CD8-positive, alpha-beta memory T cell (primary cell): ENCODE data around the gene CYP39A1. TPM values are rescaled to one million over a fixed set of nuclear protein-coding genes. Genes with fewer than 3 reads are reported as not detected.
"Not testable (repeated sequence)": the region's sequence is repeated elsewhere in the genome, so short reads cannot be mapped to it uniquely, and the experiment has no call there.

Experiments used
- CTCF ChIA-PET: fragments of 350-600 bp; sonication (Branson Sonifier 250); formaldehyde crosslinking; loops from one replicate; lab custom pipeline; 2021; ENCODE audit warnings: antibody characterized with exemption; lab: Charles Lee
- POLR2A ChIA-PET: fragments of 350-600 bp; sonication (Branson Sonifier 250); formaldehyde crosslinking; loops from one replicate; lab custom pipeline; 2021; ENCODE audit warnings: antibody characterized with exemption; lab: Charles Lee
- DNase-seq, 5 donors: peaks; one replicate each; pipeline versions ENCODE4 v3.0.0 to v3.0.0-alpha.2; 2020 to 2022; ENCODE audit warnings: mixed read lengths in 1 of 5
- H3K27ac ChIP-seq: one replicate; pipeline ENCODE4 v1.7.0; 2013; ENCODE audit warnings: low read depth, mild to moderate bottlenecking, low read length, moderate library complexity
- H3K27me3 ChIP-seq: 2 replicates; pipeline ENCODE4 v1.7.0; 2013; ENCODE audit warnings: low read length, mild to moderate bottlenecking; ENCODE audit not compliant: insufficient read depth, poor library complexity, severe bottlenecking
- H3K36me3 ChIP-seq: 2 replicates; pipeline ENCODE4 v1.7.0; 2013; ENCODE audit warnings: mild to moderate bottlenecking, low read length, moderate library complexity; ENCODE audit not compliant: insufficient read depth
- H3K4me1 ChIP-seq: 2 replicates; pipeline ENCODE4 v1.7.0; 2013; ENCODE audit warnings: mild to moderate bottlenecking, low read length, moderate library complexity; ENCODE audit not compliant: insufficient read depth
- H3K4me3 ChIP-seq: 2 replicates; pipeline ENCODE4 v1.7.0; 2013; ENCODE audit warnings: mild to moderate bottlenecking, low read length
- H3K9me3 ChIP-seq: 2 replicates; pipeline ENCODE4 v1.7.0; 2013; ENCODE audit warnings: mild to moderate bottlenecking, low read length
- H3K27ac Mint-ChIP-seq, 8 donors: one replicate each; pipeline ENCODE4 v1.8.0; 2020 to 2021; ENCODE audit warnings: mixed read lengths in 8 of 8, mild to moderate bottlenecking in 6 of 8, inconsistent platforms in 3 of 8, moderate library complexity in 3 of 8
- H3K27me3 Mint-ChIP-seq, 2 donors: one replicate each; pipeline ENCODE4 v1.8.0; 2020 to 2021; ENCODE audit warnings: mixed read lengths in 2 of 2, mild to moderate bottlenecking in 1 of 2, moderate library complexity in 1 of 2
- H3K36me3 Mint-ChIP-seq, 3 donors: one replicate each; pipeline ENCODE4 v1.8.0; 2020 to 2021; ENCODE audit warnings: mixed read lengths in 3 of 3, inconsistent platforms in 1 of 3, mild to moderate bottlenecking in 1 of 3
- H3K4me1 Mint-ChIP-seq, 3 donors: one replicate each; pipeline ENCODE4 v1.8.0; 2020 to 2021; ENCODE audit warnings: mixed read lengths in 3 of 3, inconsistent platforms in 1 of 3, mild to moderate bottlenecking in 1 of 3
- H3K4me3 Mint-ChIP-seq, 7 donors: one replicate each; pipeline ENCODE4 v1.8.0; 2020 to 2021; ENCODE audit warnings: mixed read lengths in 7 of 7, mild to moderate bottlenecking in 6 of 7, moderate library complexity in 4 of 7, inconsistent platforms in 2 of 7
- H3K9me3 Mint-ChIP-seq, 5 donors: one replicate each; pipeline ENCODE4 v1.8.0; 2020 to 2022; ENCODE audit warnings: mixed read lengths in 5 of 5, mild to moderate bottlenecking in 3 of 5, moderate library complexity in 2 of 5, inconsistent platforms in 1 of 5
- polyA plus RNA-seq: library from polyadenylated mRNA; unstranded; fragments of 300-500 nt; fragmentation: Illumina TruSeq; gene quantifications from one replicate; pipeline ENCODE4 v1.2.3, GENCODE V29; 2021
- total RNA-seq, 2 experiments: library from RNA; stranded (reverse); gene quantifications; one replicate each; pipeline ENCODE4 v1.2.3, GENCODE V29; 2021

Gene CYP39A1
- total and polyA plus RNA-seq, 3 experiments from 2014 or later: not detected

DNA sequence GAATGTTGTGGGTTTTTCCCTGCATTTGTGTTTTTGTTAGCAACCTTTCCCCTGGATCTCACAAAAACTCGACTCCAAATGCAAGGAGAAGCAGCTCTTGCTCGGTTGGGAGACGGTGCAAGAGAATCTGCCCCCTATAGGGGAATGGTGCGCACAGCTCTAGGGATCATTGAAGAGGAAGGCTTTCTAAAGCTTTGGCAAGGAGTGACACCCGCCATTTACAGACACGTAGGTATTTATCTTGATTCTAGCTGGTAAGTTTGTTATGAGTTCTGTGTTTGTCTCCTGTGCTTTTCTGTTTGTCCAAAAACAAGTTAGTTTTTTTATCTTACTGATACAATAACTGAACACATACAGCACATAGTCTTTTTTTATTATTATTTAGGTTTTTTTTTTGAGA is 3.2 kb upstream of the CYP39A1 start:
- Mint-ChIP-seq H3K9me3 (peaks cover 0 to 2% (median 0%) of the 10 kb centered on the region in 5 donors), H3K27ac (no peak overlapping the region), H3K4me1 (peaks cover 13 to 19% (median 14%) of the 10 kb centered on the region in 3 donors), H3K27me3 (peaks cover 26 to 48% of the 10 kb centered on the region in 2 donors), H3K36me3 (peaks cover 0 to 4% (median 0%) of the 10 kb centered on the region in 3 donors), H3K4me3 (no peak overlapping the region)
- no peak for DNase-seq
- Histone ChIP-seq H3K36me3 (no peaks in the 10 kb centered on the region), H3K27ac (no peak overlapping the region), H3K4me1 (peaks cover 5% of the 10 kb centered on the region), H3K4me3 (no peak overlapping the region), H3K27me3 (peaks cover 17% of the 10 kb centered on the region), H3K9me3 (no peaks in the 10 kb centered on the region)
- POLR2A ChIA-PET: no interaction called here
- CTCF ChIA-PET: no interaction called here

DNA sequence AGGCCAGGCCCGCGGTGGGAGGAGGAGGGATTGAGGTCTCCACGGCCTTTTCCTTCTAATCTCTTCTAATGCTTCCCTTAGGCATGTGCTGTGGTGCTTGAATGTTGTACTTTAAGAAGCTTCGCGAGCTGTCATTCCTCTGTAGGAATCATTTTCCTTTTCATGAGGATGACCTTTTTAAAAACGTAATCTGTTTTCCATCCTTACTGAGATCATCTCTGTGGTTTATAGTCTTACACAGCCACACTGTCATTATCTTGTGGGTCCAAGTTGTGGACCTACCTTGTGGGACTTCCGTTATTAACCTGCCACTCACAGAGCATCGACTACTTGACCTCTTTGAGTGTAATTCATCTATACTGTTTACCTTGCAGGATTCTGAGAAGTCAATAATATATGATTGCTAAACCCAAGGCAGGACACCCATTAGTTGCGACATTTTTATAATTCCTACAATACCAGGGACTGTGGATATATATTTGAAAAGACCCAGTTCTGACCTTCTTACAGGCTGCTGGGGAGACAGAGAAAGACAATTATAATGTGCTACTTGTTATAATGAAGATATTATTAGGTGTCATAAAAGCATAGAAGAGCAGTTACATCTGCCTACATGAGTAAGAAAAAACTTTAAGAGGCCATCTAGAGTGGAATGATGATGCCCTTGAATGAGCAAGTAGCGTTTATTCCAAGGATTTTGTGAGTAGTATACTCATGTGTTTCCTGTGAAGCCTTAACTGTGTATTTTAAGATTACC is 999 bp upstream of the CYP39A1 start:
- ChIA-PET CTCF (no interaction called here), POLR2A (no interaction called here)
- no peak for DNase-seq
- Mint-ChIP-seq H3K4me3 (peak overlapping the region; percentile 73 to 93 (median 82)), H3K9me3 (peaks cover 0 to 2% (median 0%) of the 10 kb centered on the region in 5 donors), H3K4me1 (peaks cover 13 to 19% (median 14%) of the 10 kb centered on the region in 3 donors), H3K27me3 (peaks cover 29 to 58% of the 10 kb centered on the region in 2 donors), H3K27ac (no peak overlapping the region), H3K36me3 (peaks cover 0 to 4% (median 0%) of the 10 kb centered on the region in 3 donors)
- H3K4me1 ChIP-seq: peaks cover 5% of the 10 kb centered on the region
- H3K36me3 ChIP-seq: no peaks in the 10 kb centered on the region
- H3K9me3 ChIP-seq: no peaks in the 10 kb centered on the region
- peak overlapping the region; percentile 70 for H3K4me3 ChIP-seq
- H3K27ac ChIP-seq: no peak overlapping the region
- H3K27me3 ChIP-seq: peaks cover 17% of the 10 kb centered on the region

DNA sequence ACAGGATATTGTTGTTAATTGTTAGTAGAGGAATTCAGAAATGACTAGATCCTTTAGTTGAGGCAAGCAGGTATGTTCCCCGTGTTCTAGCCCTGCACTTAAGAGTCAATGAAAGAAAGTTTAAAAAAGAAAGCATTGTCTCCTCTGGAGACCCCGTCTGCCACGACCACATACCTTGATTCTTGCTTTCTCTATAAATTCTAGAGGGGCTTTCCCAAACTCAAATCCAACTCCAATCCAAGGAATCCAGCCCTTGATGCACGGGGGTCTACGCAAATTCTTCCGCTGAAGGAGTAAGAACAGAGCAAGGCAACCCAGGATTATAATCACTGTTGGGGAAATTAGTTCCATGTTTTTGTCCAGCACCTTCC is 401 bp downstream of the CYP39A1 start:
- peak overlapping the region; percentile 70 for H3K4me3 ChIP-seq
- no peaks in the 10 kb centered on the region for H3K36me3 ChIP-seq
- H3K27ac ChIP-seq: no peak overlapping the region
- peaks cover 17% of the 10 kb centered on the region for H3K27me3 ChIP-seq
- CTCF ChIA-PET: no interaction called here
- POLR2A ChIA-PET: no interaction called here
- Mint-ChIP-seq H3K27ac (peak overlapping the region in 2 of 8 donors; percentile 12 to 32), H3K4me3 (peak overlapping the region; percentile 83 to 93 (median 84)), H3K9me3 (peaks cover 0 to 4% (median 0%) of the 10 kb centered on the region in 5 donors), H3K36me3 (peaks cover 0 to 4% (median 0%) of the 10 kb centered on the region in 3 donors), H3K27me3 (peaks cover 29 to 63% of the 10 kb centered on the region in 2 donors), H3K4me1 (peaks cover 13 to 19% (median 14%) of the 10 kb centered on the region in 3 donors)
- H3K4me1 ChIP-seq: peaks cover 5% of the 10 kb centered on the region
- DNase-seq: no peak
- no peaks in the 10 kb centered on the region for H3K9me3 ChIP-seq

GRCh38 chr6:46651816-46652215 is 802 bp downstream of the CYP39A1 start:
- Histone ChIP-seq H3K9me3 (no peaks in the 10 kb centered on the region), H3K4me1 (peaks cover 5% of the 10 kb centered on the region), H3K4me3 (no peak overlapping the region), H3K36me3 (no peaks in the 10 kb centered on the region), H3K27me3 (peaks cover 17% of the 10 kb centered on the region), H3K27ac (no peak overlapping the region)
- no peak for DNase-seq
- ChIA-PET POLR2A (no interaction called here), CTCF (no interaction called here)
- peaks cover 13 to 19% (median 14%) of the 10 kb centered on the region in 3 donors for H3K4me1 Mint-ChIP-seq
- H3K4me3 Mint-ChIP-seq: peak overlapping the region in 6 of 7 donors; percentile 83 to 90 (median 84)
- H3K9me3 Mint-ChIP-seq: peaks cover 0 to 4% (median 0%) of the 10 kb centered on the region in 5 donors
- H3K27me3 Mint-ChIP-seq: peaks cover 30 to 66% of the 10 kb centered on the region in 2 donors
- peaks cover 0 to 4% (median 0%) of the 10 kb centered on the region in 3 donors for H3K36me3 Mint-ChIP-seq
- peak overlapping the region in 1 of 8 donors; percentile 12 for H3K27ac Mint-ChIP-seq

DNA sequence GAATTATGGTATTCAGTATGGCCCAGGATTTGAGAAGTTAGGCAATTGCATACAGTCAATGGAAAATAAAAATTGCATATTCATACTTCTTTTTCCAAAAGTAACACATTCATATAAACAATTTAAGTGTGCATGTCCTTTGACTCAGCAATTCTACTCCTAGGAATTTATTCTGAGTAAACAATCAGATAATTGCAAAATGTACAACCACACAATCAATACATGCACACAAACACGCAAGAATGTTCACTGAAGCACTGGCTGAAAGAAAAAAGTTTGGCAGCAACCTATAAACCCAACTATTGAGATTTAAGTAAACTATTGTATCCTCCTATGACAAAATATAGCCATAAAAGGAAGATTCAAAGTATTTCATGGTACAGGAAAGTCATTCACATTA is 1.6 kb downstream of the CYP39A1 start:
- H3K9me3 Mint-ChIP-seq: peaks cover 0 to 2% (median 0%) of the 10 kb centered on the region in 5 donors
- peaks cover 27 to 66% of the 10 kb centered on the region in 2 donors for H3K27me3 Mint-ChIP-seq
- H3K36me3 Mint-ChIP-seq: peaks cover 0 to 4% (median 0%) of the 10 kb centered on the region in 3 donors
- Histone ChIP-seq H3K27me3 (peaks cover 17% of the 10 kb centered on the region), H3K36me3 (no peaks in the 10 kb centered on the region), H3K4me3 (no peak overlapping the region), H3K9me3 (no peaks in the 10 kb centered on the region), H3K27ac (no peak overlapping the region), H3K4me1 (peaks cover 5% of the 10 kb centered on the region)
- ChIA-PET CTCF (no interaction called here), POLR2A (no interaction called here)
- no peak for DNase-seq
- no peak overlapping the region for H3K4me3 Mint-ChIP-seq
- no peak overlapping the region for H3K27ac Mint-ChIP-seq
- peaks cover 13 to 19% (median 14%) of the 10 kb centered on the region in 3 donors for H3K4me1 Mint-ChIP-seq

DNA sequence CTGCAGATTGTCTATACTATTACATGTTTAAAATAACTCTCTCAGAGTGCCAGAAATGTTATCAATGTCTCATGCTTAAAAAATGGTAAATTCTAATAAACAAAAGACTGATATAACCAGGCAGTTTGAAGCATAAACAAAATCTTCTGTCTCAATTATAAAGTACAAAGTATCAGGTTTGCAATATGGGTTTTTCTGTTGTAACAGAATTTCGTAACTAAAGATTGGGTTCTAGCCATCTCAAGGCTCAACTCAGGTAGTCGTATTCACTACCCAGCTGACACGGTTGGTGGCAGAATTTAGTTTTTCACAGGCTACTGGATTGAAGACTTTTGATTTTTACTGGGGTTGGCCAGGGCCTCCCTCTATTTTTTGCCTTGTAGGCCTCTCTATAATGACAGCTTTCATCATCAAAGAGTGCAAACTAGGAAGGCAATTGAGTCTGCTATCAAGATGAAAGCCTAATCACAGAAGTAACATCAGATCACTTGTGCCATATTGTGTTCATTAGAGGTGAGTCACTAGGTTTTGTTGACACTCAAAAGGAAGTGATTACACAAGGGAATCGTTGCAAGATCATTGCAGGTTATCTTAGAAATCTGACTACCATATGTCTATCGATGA is 3.6 kb downstream of the CYP39A1 start:
- DNase-seq: no peak
- no peak overlapping the region for H3K27ac ChIP-seq
- H3K36me3 Mint-ChIP-seq: no peaks in the 10 kb centered on the region
- H3K4me3 Mint-ChIP-seq: no peak overlapping the region
- H3K36me3 ChIP-seq: no peaks in the 10 kb centered on the region
- H3K27me3 Mint-ChIP-seq: peaks cover 19 to 48% of the 10 kb centered on the region in 2 donors
- H3K4me3 ChIP-seq: no peak overlapping the region
- H3K9me3 ChIP-seq: no peaks in the 10 kb centered on the region
- peaks cover 16% of the 10 kb centered on the region for H3K27me3 ChIP-seq
- no peak overlapping the region for H3K27ac Mint-ChIP-seq
- POLR2A ChIA-PET: no interaction called here
- peaks cover 13 to 19% (median 14%) of the 10 kb centered on the region in 3 donors for H3K4me1 Mint-ChIP-seq
- H3K9me3 Mint-ChIP-seq: peaks cover 0 to 4% (median 2%) of the 10 kb centered on the region in 5 donors
- H3K4me1 ChIP-seq: peaks cover 5% of the 10 kb centered on the region
- CTCF ChIA-PET: no interaction called here

DNA sequence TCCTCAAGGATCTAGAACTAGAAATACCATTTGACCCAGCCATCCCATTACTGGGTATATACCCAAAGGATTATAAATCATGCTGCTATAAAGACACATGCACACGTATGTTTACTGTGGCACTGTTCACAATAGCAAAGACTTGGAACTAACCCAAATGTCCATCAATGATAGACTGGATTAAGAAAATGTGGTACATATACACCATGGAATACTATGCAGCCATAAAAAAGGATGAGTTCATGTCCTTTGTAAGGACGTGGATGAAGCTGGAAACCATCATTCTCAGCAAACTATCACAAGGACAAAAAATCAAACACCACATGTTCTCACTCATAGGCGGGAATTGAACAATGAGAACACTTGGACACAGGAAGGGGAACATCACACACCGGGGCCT is 4.5 kb downstream of the CYP39A1 start:
- H3K4me3 Mint-ChIP-seq, POLR2A ChIA-PET, H3K36me3 ChIP-seq, H3K4me1 ChIP-seq, H3K9me3 ChIP-seq, H3K9me3 Mint-ChIP-seq, H3K27ac ChIP-seq, H3K27ac Mint-ChIP-seq, DNase-seq, CTCF ChIA-PET, H3K36me3 Mint-ChIP-seq, H3K27me3 ChIP-seq, H3K4me3 ChIP-seq: not testable (repeated sequence)
- H3K4me1 Mint-ChIP-seq: peaks cover 9 to 13% (median 10%) of the 10 kb centered on the region in 3 donors
- peaks cover 15 to 41% of the 10 kb centered on the region in 2 donors for H3K27me3 Mint-ChIP-seq

DNA sequence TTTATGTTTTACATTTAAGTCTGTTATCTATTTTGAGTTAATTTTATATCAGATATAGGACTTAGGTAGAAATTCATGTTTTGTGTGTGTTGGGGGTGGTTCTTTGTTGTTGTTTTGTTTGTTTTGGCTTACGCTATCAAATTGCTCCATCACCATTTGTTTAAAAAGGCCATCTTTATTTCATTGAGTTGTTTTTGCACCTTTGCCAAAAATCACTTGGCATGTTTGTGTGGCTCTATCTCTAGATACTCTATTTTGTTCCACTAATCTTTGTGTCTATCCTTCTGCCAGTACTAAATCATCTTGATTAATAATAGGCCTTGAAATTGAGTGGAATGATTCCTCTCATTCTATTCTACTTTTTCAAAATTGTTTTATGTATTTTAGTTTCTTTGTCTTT is 7.4 kb downstream of the CYP39A1 start:
- Histone ChIP-seq H3K4me1 (no peaks in the 10 kb centered on the region), H3K4me3 (no peak overlapping the region), H3K9me3 (no peaks in the 10 kb centered on the region), H3K27me3 (no peaks in the 10 kb centered on the region), H3K36me3 (no peaks in the 10 kb centered on the region), H3K27ac (no peak overlapping the region)
- Mint-ChIP-seq H3K4me1 (no peaks in the 10 kb centered on the region), H3K27ac (no peak overlapping the region), H3K4me3 (no peak overlapping the region), H3K27me3 (peaks cover 6 to 27% of the 10 kb centered on the region in 2 donors), H3K9me3 (peaks cover 0 to 4% (median 2%) of the 10 kb centered on the region in 5 donors), H3K36me3 (no peaks in the 10 kb centered on the region)
- POLR2A ChIA-PET: no interaction called here
- DNase-seq: no peak
- CTCF ChIA-PET: no interaction called here
